Panc1 (cell line): ENCODE measurements around the gene EEA1.

Experiments
- POLR2AphosphoS5 ChIP-seq: IDR thresholded peaks from 2 replicates; pipeline ENCODE4 v1.6.1; 2012; ENCODE audit warnings: mild to moderate bottlenecking, low read depth, low read length, moderate library complexity
- TF ChIP-seq, protein P1 (sequence below): fragments of 450-650 bp; IDR thresholded peaks from 2 replicates; pipeline ENCODE4 v1.5.1; 2017; ENCODE audit warnings: mild to moderate bottlenecking

DNA sequence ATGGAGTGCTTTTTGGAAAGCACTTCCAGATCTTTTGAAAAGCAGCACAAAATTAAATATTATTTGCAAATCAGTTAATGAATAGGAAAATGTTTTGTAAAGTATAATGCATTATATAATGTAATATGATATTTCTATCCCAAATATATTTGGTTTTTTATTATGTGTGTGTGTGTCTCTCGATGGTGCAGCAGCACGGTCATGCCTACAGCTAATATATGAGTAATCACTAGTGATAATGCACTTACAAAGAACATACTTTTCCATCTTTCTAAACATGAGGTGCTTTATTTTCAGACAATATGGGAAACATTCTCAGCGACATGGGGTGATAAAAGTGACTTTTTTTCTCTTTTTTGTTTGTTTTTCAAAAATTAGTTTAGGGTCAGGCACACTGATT, 1.3 kb upstream of the EEA1 start:
- TF ChIP-seq, protein P1, sequence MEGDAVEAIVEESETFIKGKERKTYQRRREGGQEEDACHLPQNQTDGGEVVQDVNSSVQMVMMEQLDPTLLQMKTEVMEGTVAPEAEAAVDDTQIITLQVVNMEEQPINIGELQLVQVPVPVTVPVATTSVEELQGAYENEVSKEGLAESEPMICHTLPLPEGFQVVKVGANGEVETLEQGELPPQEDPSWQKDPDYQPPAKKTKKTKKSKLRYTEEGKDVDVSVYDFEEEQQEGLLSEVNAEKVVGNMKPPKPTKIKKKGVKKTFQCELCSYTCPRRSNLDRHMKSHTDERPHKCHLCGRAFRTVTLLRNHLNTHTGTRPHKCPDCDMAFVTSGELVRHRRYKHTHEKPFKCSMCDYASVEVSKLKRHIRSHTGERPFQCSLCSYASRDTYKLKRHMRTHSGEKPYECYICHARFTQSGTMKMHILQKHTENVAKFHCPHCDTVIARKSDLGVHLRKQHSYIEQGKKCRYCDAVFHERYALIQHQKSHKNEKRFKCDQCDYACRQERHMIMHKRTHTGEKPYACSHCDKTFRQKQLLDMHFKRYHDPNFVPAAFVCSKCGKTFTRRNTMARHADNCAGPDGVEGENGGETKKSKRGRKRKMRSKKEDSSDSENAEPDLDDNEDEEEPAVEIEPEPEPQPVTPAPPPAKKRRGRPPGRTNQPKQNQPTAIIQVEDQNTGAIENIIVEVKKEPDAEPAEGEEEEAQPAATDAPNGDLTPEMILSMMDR: no peak
- no peak for TF ChIP-seq POLR2AphosphoS5
